SK-N-MC (cell line): ENCODE data around the gene TXNDC16.

ENCODE experiments used
- DNase-seq: peaks from one replicate; pipeline ENCODE4 v3.0.0-alpha.2; 2011; ENCODE audit warnings: low read depth, low spot score
- H3K27ac ChIP-seq: fragments of 200-600 bp; sonication (generic); 2 replicates; pipeline ENCODE4 v1.5.1; 2016; ENCODE audit warnings: mixed run types
- H3K36me3 ChIP-seq: fragments of 200-600 bp; sonication (generic); 2 replicates; pipeline ENCODE4 v1.6.1; 2017; ENCODE audit warnings: antibody characterized with exemption, low read length, mixed read lengths; ENCODE audit not compliant: insufficient read depth
- H3K4me3 ChIP-seq: fragments of 200-600 bp; sonication (generic); 2 replicates; pipeline ENCODE4 v1.5.1; 2016
- H3K9ac ChIP-seq: fragments of 200-600 bp; sonication (generic); 2 replicates; pipeline ENCODE4 v1.8.0; 2017; ENCODE audit warnings: mixed run types, mixed read lengths; ENCODE audit not compliant: insufficient read length
- H3K9me3 ChIP-seq: fragments of 200-600 bp; sonication (generic); 2 replicates; pipeline ENCODE4 v1.6.1; 2017; ENCODE audit warnings: low read depth, mild to moderate bottlenecking, antibody characterized with exemption, low read length, moderate library complexity, mixed read lengths
- EZH2 ChIP-seq: fragments of 200-600 bp; sonication (generic); IDR thresholded peaks from one replicate; pipeline ENCODE4 v1.6.1; 2017; ENCODE audit warnings: antibody characterized with exemption
- FOXP2 ChIP-seq: optimal IDR thresholded peaks from 2 replicates; pipeline ENCODE3; 2011; ENCODE audit warnings: mild to moderate bottlenecking, moderate library complexity; ENCODE audit not compliant: insufficient read depth; ENCODE audit errors: extremely low read length, control extremely low read depth
- POLR2AphosphoS5 ChIP-seq: IDR thresholded peaks from 2 replicates; pipeline ENCODE4 v1.6.1; 2012; ENCODE audit warnings: mild to moderate bottlenecking, low read depth, low read length, borderline replicate concordance

Gene TXNDC16

DNA sequence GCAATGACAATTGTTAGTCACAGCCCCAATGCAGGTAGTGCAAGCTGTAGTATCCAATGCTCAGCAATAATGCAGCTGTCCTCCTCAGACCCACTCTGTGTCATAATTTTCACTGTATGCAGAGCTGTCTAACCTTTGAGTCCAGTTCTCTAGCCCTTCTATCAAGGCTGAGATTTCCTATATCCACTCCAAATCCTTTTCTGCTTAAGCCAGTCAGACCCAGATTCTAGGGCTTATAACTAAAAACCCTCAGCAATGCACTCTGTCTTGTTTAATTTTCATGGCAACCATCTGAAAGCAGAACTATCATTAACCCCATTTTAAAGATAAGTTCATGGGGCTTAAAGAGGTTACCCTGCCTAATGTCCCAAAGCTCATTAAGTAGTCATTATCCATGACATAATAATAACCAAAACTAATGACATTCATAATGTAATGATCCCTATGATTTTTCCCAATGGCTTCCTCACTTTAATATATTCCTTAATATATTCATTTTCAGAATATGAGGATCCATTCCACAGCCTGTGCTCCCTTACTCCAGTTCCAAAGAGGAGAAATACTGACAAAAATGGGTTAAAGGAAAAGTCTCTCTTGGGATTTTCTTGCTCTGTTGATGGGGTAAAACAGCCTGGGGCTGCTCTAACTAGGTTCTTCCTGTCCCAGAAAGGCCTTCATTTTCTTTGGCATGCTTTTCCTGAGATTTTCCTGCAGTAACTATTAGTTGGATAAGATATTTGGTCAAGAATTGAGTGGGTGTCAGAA, 29.5 kb downstream of the TXNDC16 start:
- H3K27ac ChIP-seq = peak overlapping the region; percentile 45; the same call in 1 of the 2 replicates
- H3K9me3 ChIP-seq = no peaks in the 10 kb centered on the region
- H3K9ac ChIP-seq = no peak overlapping the region
- no peak for DNase-seq
- TF ChIP-seq POLR2AphosphoS5 (no peak), FOXP2 (no peak), EZH2 (no peak)
- no peak overlapping the region for H3K4me3 ChIP-seq
- H3K36me3 ChIP-seq = no peaks in the 10 kb centered on the region

DNA sequence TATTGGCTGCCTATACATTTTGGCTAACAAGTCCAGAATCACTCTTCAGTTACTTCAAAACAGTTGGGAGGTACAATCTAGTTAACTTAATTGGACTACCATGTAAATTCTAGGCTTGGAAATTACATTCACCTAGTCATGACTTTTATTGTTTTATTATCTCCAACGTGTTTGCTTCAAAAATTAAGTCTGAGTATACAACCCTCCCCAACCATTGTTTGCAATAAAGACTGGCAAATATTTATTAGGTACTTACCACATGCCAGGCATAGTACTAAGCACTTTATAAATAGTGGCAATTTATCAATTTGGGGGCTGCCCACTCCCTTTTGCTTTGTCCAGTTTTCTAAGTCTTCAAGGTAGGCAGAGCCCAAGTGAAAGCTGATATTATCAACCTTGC, 30.3 kb downstream of the TXNDC16 start:
- DNase-seq = no peak
- Histone ChIP-seq H3K36me3 (no peaks in the 10 kb centered on the region), H3K4me3 (no peak overlapping the region), H3K9ac (no peak overlapping the region), H3K27ac (no peak overlapping the region), H3K9me3 (no peaks in the 10 kb centered on the region)
- TF ChIP-seq POLR2AphosphoS5 = no peak

DNA sequence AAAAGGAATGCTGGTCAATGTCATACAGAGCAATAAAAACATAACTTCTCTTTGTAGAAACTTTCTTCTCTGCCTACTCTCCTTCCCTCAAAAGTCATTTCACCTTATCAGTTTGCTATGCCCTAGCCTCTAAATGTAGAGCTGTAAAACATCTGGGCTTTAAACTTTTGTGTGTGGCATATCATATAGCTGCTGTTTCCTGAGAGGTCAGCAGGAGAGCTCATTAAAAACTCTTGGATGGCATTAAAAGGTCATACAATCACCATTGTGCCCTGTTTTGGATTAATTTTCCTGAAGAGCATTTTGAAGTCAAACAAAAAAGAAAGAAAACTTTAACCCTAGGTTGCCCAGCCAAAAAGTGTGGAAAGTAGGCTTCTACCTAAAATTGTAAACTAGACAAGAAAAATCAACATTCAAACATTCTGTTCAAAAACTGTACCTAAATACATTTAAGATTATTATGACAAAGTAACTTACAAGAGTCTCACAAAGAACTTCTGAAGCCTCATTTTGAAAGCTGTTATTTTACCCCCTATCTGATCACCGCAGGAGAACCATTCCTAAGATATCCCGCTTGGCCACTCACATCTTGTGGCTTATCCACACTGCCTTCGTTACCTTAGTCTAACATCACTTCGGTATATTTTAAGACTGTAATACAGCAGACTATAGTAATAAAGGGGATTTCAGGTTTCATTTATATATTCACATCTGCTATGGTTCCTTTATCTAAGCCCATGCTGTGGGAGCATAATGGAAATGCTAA, 38.1 kb downstream of the TXNDC16 start:
- H3K27ac ChIP-seq = peak overlapping the region; percentile 77
- peak overlapping the region; percentile 40 for H3K4me3 ChIP-seq
- H3K36me3 ChIP-seq = no peaks in the 10 kb centered on the region
- H3K9ac ChIP-seq = no peak overlapping the region
- DNase-seq = peak; percentile 64
- no peak for TF ChIP-seq EZH2
- TF ChIP-seq FOXP2 = no peak
- TF ChIP-seq POLR2AphosphoS5 = no peak
- no peaks in the 10 kb centered on the region for H3K9me3 ChIP-seq

DNA sequence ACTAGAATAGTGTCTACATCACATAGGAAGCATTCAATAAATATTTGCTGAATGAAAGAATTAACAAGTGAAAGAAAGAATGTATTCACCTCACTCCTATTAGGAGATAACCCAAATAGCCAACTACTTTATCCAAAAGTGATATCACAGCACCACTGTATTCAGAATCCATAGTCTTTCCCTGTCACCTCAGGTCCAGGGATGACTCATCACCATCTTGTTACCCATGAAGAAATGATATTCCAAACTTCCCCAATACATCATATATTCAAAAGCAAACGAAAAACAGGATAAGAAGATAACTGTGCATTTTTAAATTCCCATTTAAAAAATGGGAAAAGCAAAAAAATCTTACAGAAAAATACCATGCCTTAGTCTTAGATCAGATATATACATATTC, 39.1 kb downstream of the TXNDC16 start:
- no peak overlapping the region for H3K27ac ChIP-seq
- H3K9me3 ChIP-seq = no peaks in the 10 kb centered on the region
- DNase-seq = no peak
- no peak overlapping the region for H3K9ac ChIP-seq
- no peaks in the 10 kb centered on the region for H3K36me3 ChIP-seq
- TF ChIP-seq EZH2 (no peak), POLR2AphosphoS5 (no peak), FOXP2 (no peak)
- H3K4me3 ChIP-seq = no peak overlapping the region

DNA sequence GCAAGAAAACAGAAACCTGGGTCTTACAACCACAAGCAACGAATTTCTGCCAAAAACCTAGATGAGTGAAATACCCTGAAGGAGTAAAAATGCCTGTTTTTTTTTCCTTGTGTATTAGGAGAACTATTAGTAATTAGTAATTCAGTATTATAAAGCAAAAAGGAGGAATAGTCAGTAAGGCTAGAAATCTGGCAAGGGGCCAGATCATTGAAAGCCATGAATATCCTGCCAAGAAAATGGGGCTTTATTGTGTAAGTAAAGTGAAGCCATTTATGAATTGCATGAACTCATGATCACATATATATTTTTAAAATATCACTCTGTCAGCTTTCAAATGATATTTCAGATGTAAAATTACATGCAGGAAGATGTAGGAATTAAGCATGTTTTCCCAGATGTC, 57.9 kb downstream of the TXNDC16 start:
- Histone ChIP-seq H3K9ac (no peak overlapping the region), H3K27ac (no peak overlapping the region), H3K9me3 (no peaks in the 10 kb centered on the region), H3K4me3 (no peak overlapping the region), H3K36me3 (no peaks in the 10 kb centered on the region)
- TF ChIP-seq FOXP2 = no peak
- no peak for TF ChIP-seq EZH2
- no peak for TF ChIP-seq POLR2AphosphoS5
- DNase-seq = no peak

DNA sequence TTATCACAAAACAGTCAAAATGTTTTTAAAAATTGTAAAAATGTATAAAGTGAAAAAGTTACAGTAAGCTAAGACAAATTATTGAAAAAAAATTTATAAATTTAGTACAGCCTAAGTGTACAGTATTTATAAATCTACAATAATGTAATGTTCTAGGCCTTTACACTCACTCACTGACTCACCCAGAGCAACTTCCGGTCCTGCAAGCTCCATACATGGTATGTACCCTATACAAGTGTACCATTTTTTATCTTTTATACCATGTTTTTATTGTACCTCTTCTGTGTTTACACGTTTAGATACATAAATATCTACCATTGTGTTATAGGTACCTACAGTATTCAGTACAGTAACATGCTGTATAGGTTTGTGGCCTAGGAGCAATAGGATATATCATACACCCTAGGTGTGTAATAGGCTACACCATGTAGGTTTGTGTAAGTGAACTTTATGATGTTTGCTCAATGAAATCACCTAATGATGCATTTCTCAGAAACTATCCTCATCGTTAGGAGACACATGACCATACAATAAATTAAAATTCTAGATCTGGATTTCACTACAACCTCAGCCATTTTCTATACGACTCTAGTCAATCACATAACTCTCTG, 66.8 kb downstream of the TXNDC16 start:
- H3K36me3 ChIP-seq = no peaks in the 10 kb centered on the region
- no peak for TF ChIP-seq EZH2
- TF ChIP-seq POLR2AphosphoS5 = no peak
- TF ChIP-seq FOXP2 = no peak
- H3K4me3 ChIP-seq = no peak overlapping the region
- no peak overlapping the region for H3K27ac ChIP-seq
- H3K9me3 ChIP-seq = no peaks in the 10 kb centered on the region
- no peak for DNase-seq
- no peak overlapping the region for H3K9ac ChIP-seq

DNA sequence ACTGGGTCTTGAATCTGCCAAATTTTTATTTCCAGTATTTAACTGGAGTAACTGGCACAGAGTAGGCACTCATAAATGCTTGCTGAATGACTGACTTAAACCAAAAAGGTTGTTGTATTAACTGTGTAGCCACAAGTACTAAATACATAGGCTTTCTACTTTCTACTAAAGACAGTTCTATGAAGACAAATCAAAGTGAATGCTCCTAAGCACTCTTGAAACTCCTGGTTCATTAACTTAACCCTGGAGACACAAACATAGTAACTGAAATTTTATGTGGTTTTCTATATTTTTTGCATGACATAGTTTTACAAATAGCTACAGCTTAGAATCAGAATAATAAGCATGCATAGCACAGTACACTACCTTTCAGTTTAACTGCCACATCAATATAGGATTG, 70.4 kb downstream of the TXNDC16 start:
- Histone ChIP-seq H3K36me3 (no peaks in the 10 kb centered on the region), H3K4me3 (no peak overlapping the region), H3K9me3 (no peaks in the 10 kb centered on the region), H3K27ac (no peak overlapping the region), H3K9ac (no peak overlapping the region)
- TF ChIP-seq POLR2AphosphoS5 (no peak), FOXP2 (no peak), EZH2 (no peak)
- DNase-seq = no peak

DNA sequence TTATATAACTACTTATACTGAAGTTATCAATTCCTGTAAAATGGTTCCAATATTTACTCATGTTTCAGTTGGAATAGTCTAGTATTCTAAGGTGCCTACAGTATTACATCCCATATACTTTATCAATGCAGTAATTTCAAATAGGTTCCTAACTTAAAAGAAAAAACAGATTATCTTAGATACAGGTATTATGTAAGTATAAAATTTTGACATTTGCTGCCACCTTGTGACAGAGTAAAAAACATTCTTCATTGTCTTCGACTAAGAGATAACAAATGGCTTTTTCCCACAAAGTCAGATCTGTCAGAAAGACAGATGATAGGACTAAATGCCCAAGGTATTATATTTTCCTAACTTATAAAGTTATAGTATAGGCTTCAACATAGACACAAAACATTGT, 78.7 kb downstream of the TXNDC16 start:
- Histone ChIP-seq H3K9ac (no peak overlapping the region), H3K9me3 (no peaks in the 10 kb centered on the region), H3K36me3 (no peaks in the 10 kb centered on the region), H3K4me3 (no peak overlapping the region), H3K27ac (no peak overlapping the region)
- DNase-seq = no peak
- TF ChIP-seq EZH2 = no peak
- TF ChIP-seq FOXP2 = no peak
- no peak for TF ChIP-seq POLR2AphosphoS5
